Measurements from ENCODE around the gene MCAT.

GRCh38 chr22:43157874-43158546 is 14.8 kb upstream of the MCAT start:
- TF ChIP-seq CTCF (IDR thresholded peaks at IDR 0.05), result no peak
- TF ChIP-seq EZH2phosphoT487 (IDR thresholded peaks at IDR 0.05), result no peak
